Measurements from ENCODE around the gene MEDAG. TPM values are rescaled to one million over a fixed set of nuclear protein-coding genes. Genes with fewer than 3 reads are reported as not detected.

MEDAG gene
- total and polyA plus RNA-seq, 8 donors = 2.1 to 16.5 (median 3.8) TPM

GRCh38 chr13:30974350-30974749 lies 68.3 kb downstream of the MEDAG start:
- DNase-seq (no peak), ATAC-seq (no peak)
- H3K4me3 ChIP-seq = no peak overlapping the region
- no peak overlapping the region for H3K27ac ChIP-seq
- H3K36me3 ChIP-seq = no peaks in the 10 kb centered on the region
- intact Hi-C loops (cut with DNase I) = no loop called here
- H3K4me1 ChIP-seq = no peaks in the 10 kb centered on the region
- H3K27me3 ChIP-seq = peaks cover 0 to 10% of the 10 kb centered on the region in 2 donors
- no peak for TF ChIP-seq CTCF (IDR thresholded peaks at IDR 0.05)
- no peaks in the 10 kb centered on the region for H3K9me3 ChIP-seq

Other genes starting within 250 kb of the MEDAG start
- 100 to 1,000 TPM in 1 of 2 donors, 10 to 100 TPM in 1; 76.3 to 201 TPM for gene ALOX5AP, start 170.7 kb upstream of the MEDAG start, total RNA-seq
- gene ALOX5AP, start 170.7 kb upstream of the MEDAG start, polyA plus RNA-seq (ENCODE audit: insufficient read length in 6 of 6) = 1 to 10 TPM; 2.6 to 5.0 (median 4.7) TPM
- gene TEX26, start 26.4 kb downstream of the MEDAG start, total RNA-seq = under 1 TPM in 1 of 2 donors, not detected in 1; 0.47 TPM
- 1 to 10 TPM in 3 of 6 donors, under 1 TPM in 3; 0.53 to 2.4 (median 1.1) TPM for gene TEX26, start 26.4 kb downstream of the MEDAG start, polyA plus RNA-seq (ENCODE audit: insufficient read length in 6 of 6)